Neural progenitor cell (in vitro differentiated cells): ENCODE data around the gene PAPPA2. TPM values are rescaled to one million over a fixed set of nuclear protein-coding genes. Genes with fewer than 3 reads are reported as not detected.

ENCODE experiments used
- DNase-seq: peaks from one replicate; pipeline ENCODE4 v3.0.0-alpha.2; 2016; ENCODE audit warnings: low spot score
- H2AFZ ChIP-seq: fragments of 200-600 bp; sonication (generic); replicated peaks from 2 replicates; pipeline ENCODE4 v1.6.1; 2016; ENCODE audit warnings: antibody characterized with exemption
- H3F3A ChIP-seq: fragments of 200-600 bp; sonication (generic); 2 replicates; pipeline ENCODE4 v1.6.1; 2016; ENCODE audit warnings: antibody characterized with exemption, low read depth
- H3K27ac ChIP-seq: fragments of 200-600 bp; sonication (generic); 2 replicates; pipeline ENCODE4 v1.5.1; 2016; ENCODE audit warnings: mild to moderate bottlenecking
- H3K27me3 ChIP-seq: fragments of 200-600 bp; sonication (generic); 2 replicates; pipeline ENCODE4 v1.6.1; 2016; ENCODE audit warnings: mild to moderate bottlenecking, moderate library complexity
- H3K36me3 ChIP-seq: fragments of 200-600 bp; sonication (generic); 2 replicates; pipeline ENCODE4 v1.5.1; 2016
- H3K4me1 ChIP-seq: fragments of 200-600 bp; sonication (generic); 2 replicates; pipeline ENCODE4 v1.6.1; 2016; ENCODE audit warnings: mixed run types
- H3K4me2 ChIP-seq: fragments of 200-600 bp; sonication (generic); 2 replicates; pipeline ENCODE4 v1.6.1; 2016
- H3K4me3 ChIP-seq: fragments of 200-600 bp; sonication (generic); 2 replicates; pipeline ENCODE4 v1.5.1; 2016
- H3K79me2 ChIP-seq: fragments of 200-600 bp; sonication (generic); 2 replicates; pipeline ENCODE4 v1.6.1; 2016; ENCODE audit warnings: low read depth
- H3K9ac ChIP-seq: fragments of 200-600 bp; sonication (generic); 2 replicates; pipeline ENCODE4 v1.6.1; 2016
- H3K9me3 ChIP-seq: fragments of 200-600 bp; sonication (generic); 2 replicates; pipeline ENCODE4 v1.5.1; 2016; ENCODE audit warnings: low read depth
- H4K20me1 ChIP-seq: fragments of 200-600 bp; sonication (generic); 2 replicates; pipeline ENCODE4 v1.6.1; 2016; ENCODE audit warnings: low read depth
- H3K27ac Mint-ChIP-seq: 3 replicates; pipeline ENCODE4 v1.8.0; 2021; ENCODE audit warnings: mixed read lengths
- H3K27me3 Mint-ChIP-seq: 2 replicates; pipeline ENCODE4 v1.8.0; 2022; ENCODE audit warnings: low read depth, mild to moderate bottlenecking, inconsistent platforms, moderate library complexity, mixed read lengths; ENCODE audit not compliant: insufficient read depth
- H3K36me3 Mint-ChIP-seq: 3 replicates; pipeline ENCODE4 v1.8.0; 2021; ENCODE audit warnings: mixed read lengths
- H3K4me1 Mint-ChIP-seq: 3 replicates; pipeline ENCODE4 v1.8.0; 2021; ENCODE audit warnings: mixed read lengths
- H3K4me3 Mint-ChIP-seq: 3 replicates; pipeline ENCODE4 v1.8.0; 2021; ENCODE audit warnings: mild to moderate bottlenecking, moderate library complexity, mixed read lengths
- H3K9me3 Mint-ChIP-seq: 3 replicates; pipeline ENCODE4 v1.8.0; 2020; ENCODE audit warnings: mixed read lengths
- EZH2 ChIP-seq: fragments of 200-600 bp; sonication (generic); IDR thresholded peaks from 2 replicates; pipeline ENCODE4 v1.6.1; 2017; ENCODE audit warnings: antibody characterized with exemption, mild to moderate bottlenecking, moderate library complexity
- EZH2phosphoT487 ChIP-seq: fragments of 200-600 bp; sonication (generic); IDR thresholded peaks from 2 replicates; pipeline ENCODE4 v1.6.1; 2017; ENCODE audit warnings: antibody characterized with exemption
- total RNA-seq: library from RNA; depleted of rRNA; stranded (reverse); fragments of >200 nt; gene quantifications from 2 replicates; pipeline ENCODE4 v1.2.3, GENCODE V29; 2015; ENCODE audit warnings: low replicate concordance
- TF ChIP-seq, protein P1 (sequence below): fragments of 200-600 bp; sonication (generic); IDR thresholded peaks from 2 replicates; pipeline ENCODE4 v1.5.1; 2017; ENCODE audit warnings: antibody characterized with exemption, mild to moderate bottlenecking

Gene PAPPA2
- total RNA-seq, 1 donor from 2014 or later = 0.17 TPM

DNA sequence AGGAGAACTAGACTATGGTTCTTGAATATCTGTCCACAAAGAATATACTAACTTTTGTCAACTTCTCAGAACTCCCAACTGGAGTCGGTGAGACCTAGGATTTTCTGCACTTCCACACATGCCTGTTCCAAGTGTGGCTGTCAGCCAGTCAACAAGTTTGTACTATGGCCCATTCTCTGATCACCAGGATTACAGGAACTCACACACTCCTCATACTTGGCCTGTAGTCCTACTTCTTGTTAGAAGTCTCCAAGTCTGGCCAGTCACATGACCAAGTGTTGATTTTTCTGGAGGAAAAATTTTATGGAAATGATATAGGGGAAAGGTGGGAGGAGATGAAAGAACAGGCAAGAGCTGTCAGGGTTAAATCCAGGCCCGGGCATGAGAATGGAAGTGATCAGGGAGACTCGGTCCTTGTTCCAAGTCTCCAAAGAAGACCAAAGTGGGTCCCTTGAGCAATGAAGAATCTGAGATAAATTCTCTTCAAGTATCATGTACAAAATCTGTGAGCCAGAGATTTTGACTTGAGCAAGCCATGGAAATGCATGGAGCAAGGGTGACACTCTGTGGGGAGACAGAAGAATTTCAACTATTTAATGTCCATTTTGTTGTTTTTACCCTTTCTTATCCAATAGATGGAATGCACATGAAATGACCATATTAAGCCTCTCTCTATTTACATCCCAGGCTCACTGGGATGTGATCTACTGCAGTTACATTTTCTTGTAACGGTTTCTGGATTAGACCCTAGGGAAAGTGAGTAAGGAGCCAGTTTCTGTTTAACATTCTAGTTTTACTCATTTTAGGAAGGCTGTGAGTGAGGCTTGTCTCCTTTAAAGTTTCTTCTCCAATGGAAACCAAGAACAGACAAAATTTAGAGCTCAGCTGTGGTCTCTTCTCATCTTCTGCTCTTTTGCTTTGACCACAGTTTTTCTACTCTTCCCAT, 380.6 kb downstream of the PAPPA2 start:
- H3F3A ChIP-seq = no peaks in the 10 kb centered on the region
- H3K27me3 ChIP-seq = no peaks in the 10 kb centered on the region
- TF ChIP-seq EZH2 (no peak), EZH2phosphoT487 (no peak)
- TF ChIP-seq, protein P1, sequence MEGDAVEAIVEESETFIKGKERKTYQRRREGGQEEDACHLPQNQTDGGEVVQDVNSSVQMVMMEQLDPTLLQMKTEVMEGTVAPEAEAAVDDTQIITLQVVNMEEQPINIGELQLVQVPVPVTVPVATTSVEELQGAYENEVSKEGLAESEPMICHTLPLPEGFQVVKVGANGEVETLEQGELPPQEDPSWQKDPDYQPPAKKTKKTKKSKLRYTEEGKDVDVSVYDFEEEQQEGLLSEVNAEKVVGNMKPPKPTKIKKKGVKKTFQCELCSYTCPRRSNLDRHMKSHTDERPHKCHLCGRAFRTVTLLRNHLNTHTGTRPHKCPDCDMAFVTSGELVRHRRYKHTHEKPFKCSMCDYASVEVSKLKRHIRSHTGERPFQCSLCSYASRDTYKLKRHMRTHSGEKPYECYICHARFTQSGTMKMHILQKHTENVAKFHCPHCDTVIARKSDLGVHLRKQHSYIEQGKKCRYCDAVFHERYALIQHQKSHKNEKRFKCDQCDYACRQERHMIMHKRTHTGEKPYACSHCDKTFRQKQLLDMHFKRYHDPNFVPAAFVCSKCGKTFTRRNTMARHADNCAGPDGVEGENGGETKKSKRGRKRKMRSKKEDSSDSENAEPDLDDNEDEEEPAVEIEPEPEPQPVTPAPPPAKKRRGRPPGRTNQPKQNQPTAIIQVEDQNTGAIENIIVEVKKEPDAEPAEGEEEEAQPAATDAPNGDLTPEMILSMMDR = peak; percentile 71
- peak overlapping the region; percentile 26 for H2AFZ ChIP-seq
- H3K79me2 ChIP-seq = no peaks in the 10 kb centered on the region
- H3K27ac Mint-ChIP-seq = no peak overlapping the region
- no peaks in the 10 kb centered on the region for H3K9me3 ChIP-seq
- H3K4me3 ChIP-seq = no peak overlapping the region
- H3K27ac ChIP-seq = no peak overlapping the region
- no peaks in the 10 kb centered on the region for H4K20me1 ChIP-seq
- H3K4me1 Mint-ChIP-seq = peaks cover 5% of the 10 kb centered on the region
- no peak overlapping the region for H3K4me2 ChIP-seq
- no peak overlapping the region for H3K9ac ChIP-seq
- H3K36me3 ChIP-seq = no peaks in the 10 kb centered on the region
- H3K27me3 Mint-ChIP-seq = no peaks in the 10 kb centered on the region
- no peak overlapping the region for H3K4me3 Mint-ChIP-seq
- DNase-seq = peak; percentile 64
- no peaks in the 10 kb centered on the region for H3K36me3 Mint-ChIP-seq
- peaks cover 3% of the 10 kb centered on the region for H3K4me1 ChIP-seq
- no peaks in the 10 kb centered on the region for H3K9me3 Mint-ChIP-seq

DNA sequence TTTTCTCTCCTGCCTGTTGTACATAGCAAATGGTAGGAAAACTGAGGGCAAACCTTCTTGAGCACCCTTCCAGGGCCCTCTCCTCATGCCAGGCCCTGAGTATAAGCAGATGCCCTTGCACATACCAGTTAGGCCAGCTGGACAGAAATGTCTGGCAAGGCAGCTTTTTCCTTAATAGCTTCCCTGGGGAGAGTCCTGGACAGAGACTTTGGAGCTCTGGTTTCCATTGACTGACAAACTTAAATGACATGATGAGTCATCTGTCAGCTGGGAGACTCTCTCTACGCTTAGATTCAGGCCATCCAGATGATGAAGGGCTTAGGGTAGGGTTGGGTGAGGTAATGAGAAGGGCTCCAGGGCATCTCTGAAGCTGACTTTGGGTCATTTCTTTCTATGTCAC, 384.1 kb downstream of the PAPPA2 start:
- Histone ChIP-seq H2AFZ (no peak overlapping the region), H3K9ac (no peak overlapping the region), H3K79me2 (no peaks in the 10 kb centered on the region), H3K9me3 (no peaks in the 10 kb centered on the region), H3K27me3 (no peaks in the 10 kb centered on the region), H3K4me2 (no peak overlapping the region), H3K36me3 (no peaks in the 10 kb centered on the region), H3K27ac (no peak overlapping the region), H3K4me1 (peaks cover 3% of the 10 kb centered on the region), H3K4me3 (no peak overlapping the region), H4K20me1 (no peaks in the 10 kb centered on the region), H3F3A (no peaks in the 10 kb centered on the region)
- Mint-ChIP-seq H3K27me3 (no peaks in the 10 kb centered on the region), H3K27ac (no peak overlapping the region), H3K36me3 (no peaks in the 10 kb centered on the region), H3K9me3 (no peaks in the 10 kb centered on the region), H3K4me1 (peaks cover 4% of the 10 kb centered on the region), H3K4me3 (no peak overlapping the region)
- no peak for TF ChIP-seq EZH2phosphoT487
- TF ChIP-seq EZH2 = no peak
- TF ChIP-seq, protein P1 = no peak
- DNase-seq = no peak

GRCh38 chr1:176849281-176849680, 386.3 kb downstream of the PAPPA2 start:
- Histone ChIP-seq H3F3A (no peaks in the 10 kb centered on the region), H3K4me3 (no peak overlapping the region), H2AFZ (no peak overlapping the region), H3K9ac (no peak overlapping the region), H3K27ac (no peak overlapping the region), H3K4me2 (no peak overlapping the region), H3K9me3 (no peaks in the 10 kb centered on the region), H3K79me2 (no peaks in the 10 kb centered on the region), H4K20me1 (no peaks in the 10 kb centered on the region), H3K36me3 (no peaks in the 10 kb centered on the region), H3K27me3 (no peaks in the 10 kb centered on the region), H3K4me1 (no peaks in the 10 kb centered on the region)
- DNase-seq = no peak
- no peak overlapping the region for H3K27ac Mint-ChIP-seq
- H3K27me3 Mint-ChIP-seq = no peaks in the 10 kb centered on the region
- H3K4me3 Mint-ChIP-seq = no peak overlapping the region
- H3K4me1 Mint-ChIP-seq = peaks cover 2% of the 10 kb centered on the region
- no peaks in the 10 kb centered on the region for H3K36me3 Mint-ChIP-seq
- TF ChIP-seq EZH2 (no peak), EZH2phosphoT487 (no peak)
- TF ChIP-seq, protein P1 = no peak
- H3K9me3 Mint-ChIP-seq = no peaks in the 10 kb centered on the region
